ENCODE measurements around the gene SPOCK1.

SPOCK1 gene

DNA sequence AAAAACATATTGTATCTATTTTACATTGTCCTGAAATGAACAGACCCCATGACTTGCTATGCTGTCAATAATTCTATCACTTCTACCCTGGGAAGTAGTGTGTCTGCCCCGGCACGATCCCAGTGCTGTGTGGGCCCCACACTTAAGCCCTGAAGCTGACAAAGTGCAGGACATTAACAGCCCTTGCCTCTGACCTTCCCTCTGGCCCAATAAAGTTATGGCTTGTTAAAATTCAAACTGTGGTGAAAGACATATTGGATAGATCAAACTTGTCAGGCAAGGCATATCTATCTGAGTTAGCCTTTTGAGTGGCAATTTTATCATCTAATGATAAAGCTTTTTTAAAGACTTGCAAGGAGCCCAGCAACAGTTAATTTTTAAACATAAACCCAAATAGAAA, 229.2 kb downstream of the SPOCK1 start:
- H3K27me3 ChIP-seq (replicated peaks; ENCODE audit: control insufficient read depth, insufficient read depth, low read length): no peaks in the 10 kb centered on the region
- TF ChIP-seq, protein P1, sequence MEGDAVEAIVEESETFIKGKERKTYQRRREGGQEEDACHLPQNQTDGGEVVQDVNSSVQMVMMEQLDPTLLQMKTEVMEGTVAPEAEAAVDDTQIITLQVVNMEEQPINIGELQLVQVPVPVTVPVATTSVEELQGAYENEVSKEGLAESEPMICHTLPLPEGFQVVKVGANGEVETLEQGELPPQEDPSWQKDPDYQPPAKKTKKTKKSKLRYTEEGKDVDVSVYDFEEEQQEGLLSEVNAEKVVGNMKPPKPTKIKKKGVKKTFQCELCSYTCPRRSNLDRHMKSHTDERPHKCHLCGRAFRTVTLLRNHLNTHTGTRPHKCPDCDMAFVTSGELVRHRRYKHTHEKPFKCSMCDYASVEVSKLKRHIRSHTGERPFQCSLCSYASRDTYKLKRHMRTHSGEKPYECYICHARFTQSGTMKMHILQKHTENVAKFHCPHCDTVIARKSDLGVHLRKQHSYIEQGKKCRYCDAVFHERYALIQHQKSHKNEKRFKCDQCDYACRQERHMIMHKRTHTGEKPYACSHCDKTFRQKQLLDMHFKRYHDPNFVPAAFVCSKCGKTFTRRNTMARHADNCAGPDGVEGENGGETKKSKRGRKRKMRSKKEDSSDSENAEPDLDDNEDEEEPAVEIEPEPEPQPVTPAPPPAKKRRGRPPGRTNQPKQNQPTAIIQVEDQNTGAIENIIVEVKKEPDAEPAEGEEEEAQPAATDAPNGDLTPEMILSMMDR (IDR thresholded peaks at IDR 0.05; ENCODE audit: insufficient read depth, low read length, poor library complexity, severe bottlenecking): no peak
- H3K36me3 ChIP-seq (ENCODE audit: control insufficient read depth, insufficient read depth, low read length): no peaks in the 10 kb centered on the region
- no peak overlapping the region for H3K4me3 ChIP-seq (replicated peaks; ENCODE audit: low read depth, low read length)
- DNase-seq (ENCODE audit: extremely low read depth, insufficient read length): no peak

DNA sequence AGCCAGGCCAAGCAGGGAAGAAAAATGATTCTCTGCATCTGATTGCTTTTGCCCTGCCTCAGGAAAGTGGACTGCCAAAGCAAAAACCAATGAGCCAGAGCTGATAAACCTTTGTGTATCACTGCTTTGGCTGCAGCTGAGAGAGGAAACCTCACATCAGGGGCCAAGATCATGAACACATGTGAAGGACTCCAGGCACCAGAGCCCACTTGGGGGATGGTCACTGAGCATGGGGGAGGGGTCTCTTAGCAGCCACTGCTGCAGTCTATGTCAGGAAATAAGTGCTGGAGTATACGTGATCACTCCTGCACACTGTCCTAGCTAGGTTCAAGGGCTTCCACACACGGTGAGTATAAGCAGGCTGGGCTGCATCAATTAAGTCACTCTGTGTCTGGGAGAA, 229.9 kb downstream of the SPOCK1 start:
- DNase-seq (ENCODE audit: extremely low read depth, insufficient read length): no peak
- TF ChIP-seq, protein P1 (IDR thresholded peaks at IDR 0.05; ENCODE audit: insufficient read depth, low read length, poor library complexity, severe bottlenecking): no peak
- Histone ChIP-seq H3K27me3 (replicated peaks; ENCODE audit: control insufficient read depth, insufficient read depth, low read length) (no peaks in the 10 kb centered on the region), H3K36me3 (ENCODE audit: control insufficient read depth, insufficient read depth, low read length) (no peaks in the 10 kb centered on the region), H3K4me3 (replicated peaks; ENCODE audit: low read depth, low read length) (no peak overlapping the region)

DNA sequence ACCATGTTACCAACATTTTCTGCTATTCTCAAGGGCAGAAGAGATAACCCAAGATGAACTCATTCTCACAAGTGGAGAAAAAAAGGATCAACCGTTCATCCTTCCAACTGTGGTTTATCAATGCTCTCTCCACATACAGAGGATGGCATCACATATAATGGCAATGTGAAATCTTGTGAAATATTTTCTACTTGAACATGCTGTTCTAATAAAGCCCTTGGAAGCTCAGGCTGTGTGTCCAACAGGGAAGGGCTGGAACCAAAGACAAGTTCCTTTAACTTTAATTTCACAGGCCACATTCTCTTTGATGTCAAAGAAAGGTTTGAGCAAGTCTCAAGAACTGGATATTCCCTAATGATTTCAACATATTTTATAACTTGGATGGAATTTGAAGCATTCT, 230.5 kb downstream of the SPOCK1 start:
- TF ChIP-seq, protein P1 (IDR thresholded peaks at IDR 0.05; ENCODE audit: insufficient read depth, low read length, poor library complexity, severe bottlenecking): no peak
- DNase-seq (ENCODE audit: extremely low read depth, insufficient read length): no peak
- H3K36me3 ChIP-seq (ENCODE audit: control insufficient read depth, insufficient read depth, low read length): no peaks in the 10 kb centered on the region
- H3K4me3 ChIP-seq (replicated peaks; ENCODE audit: low read depth, low read length): no peak overlapping the region
- no peaks in the 10 kb centered on the region for H3K27me3 ChIP-seq (replicated peaks; ENCODE audit: control insufficient read depth, insufficient read depth, low read length)

DNA sequence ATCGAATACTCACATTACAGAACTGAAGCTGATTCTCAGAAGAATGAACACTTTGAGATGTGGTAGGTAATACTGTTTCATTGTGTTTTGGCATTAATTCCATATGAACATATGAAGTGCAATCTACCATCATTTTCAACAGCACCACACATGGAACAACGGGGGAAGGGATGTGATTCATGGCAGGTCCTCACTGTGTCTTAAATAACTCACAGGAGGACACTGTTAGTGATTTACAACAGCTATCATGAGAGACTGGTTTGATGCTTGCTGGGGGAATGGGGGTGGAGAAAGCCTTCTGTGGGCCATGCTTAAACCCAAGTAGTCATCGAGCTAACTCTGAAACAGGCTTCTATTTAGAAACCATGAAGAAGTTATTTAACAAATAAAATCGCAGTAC, 232.9 kb downstream of the SPOCK1 start:
- Histone ChIP-seq H3K4me3 (replicated peaks; ENCODE audit: low read depth, low read length) (no peak overlapping the region), H3K36me3 (ENCODE audit: control insufficient read depth, insufficient read depth, low read length) (no peaks in the 10 kb centered on the region), H3K27me3 (replicated peaks; ENCODE audit: control insufficient read depth, insufficient read depth, low read length) (no peaks in the 10 kb centered on the region)
- TF ChIP-seq, protein P1 (IDR thresholded peaks at IDR 0.05; ENCODE audit: insufficient read depth, low read length, poor library complexity, severe bottlenecking): no peak
- no peak for DNase-seq (ENCODE audit: extremely low read depth, insufficient read length)

DNA sequence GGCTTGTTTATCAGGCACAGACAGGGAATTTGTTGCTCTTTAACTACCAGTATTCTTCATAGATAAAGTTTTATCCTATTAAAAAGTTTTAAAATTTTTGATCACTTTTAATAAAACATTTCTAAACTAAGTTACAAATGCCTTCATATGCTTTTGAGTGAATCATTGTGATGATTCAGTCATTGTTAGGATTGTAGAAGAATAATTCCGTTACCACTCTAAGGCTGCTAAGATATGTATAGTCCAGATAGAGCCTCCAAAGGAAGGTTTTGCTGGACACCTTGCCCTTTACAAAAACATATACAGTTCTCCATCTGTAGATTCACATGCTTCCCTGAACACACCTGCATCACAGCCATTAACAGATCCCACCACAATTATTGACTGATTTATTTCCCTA, 233.7 kb downstream of the SPOCK1 start:
- no peak for DNase-seq (ENCODE audit: extremely low read depth, insufficient read length)
- H3K4me3 ChIP-seq (replicated peaks; ENCODE audit: low read depth, low read length): no peak overlapping the region
- H3K27me3 ChIP-seq (replicated peaks; ENCODE audit: control insufficient read depth, insufficient read depth, low read length): no peaks in the 10 kb centered on the region
- no peaks in the 10 kb centered on the region for H3K36me3 ChIP-seq (ENCODE audit: control insufficient read depth, insufficient read depth, low read length)
- TF ChIP-seq, protein P1 (IDR thresholded peaks at IDR 0.05; ENCODE audit: insufficient read depth, low read length, poor library complexity, severe bottlenecking): no peak

DNA sequence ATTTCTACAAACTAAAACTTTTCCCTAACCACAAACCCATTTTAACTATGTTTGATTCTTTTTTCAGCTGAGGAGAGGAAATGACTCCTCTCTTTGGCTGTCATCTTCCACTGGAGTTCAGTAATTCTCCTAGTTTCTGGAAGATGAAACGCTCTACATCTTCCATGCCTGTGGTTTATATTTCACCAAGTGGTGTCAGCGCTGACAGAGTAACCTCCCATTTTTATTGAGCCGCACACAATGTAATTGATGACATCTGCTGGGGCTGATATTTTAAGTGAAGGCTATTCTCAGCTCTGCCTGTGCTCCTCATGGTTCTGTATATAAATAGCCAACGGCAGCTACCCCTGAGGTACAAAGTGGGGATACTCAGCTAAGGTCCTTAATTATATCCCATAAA, 234.6 kb downstream of the SPOCK1 start:
- Histone ChIP-seq H3K36me3 (ENCODE audit: control insufficient read depth, insufficient read depth, low read length) (no peaks in the 10 kb centered on the region), H3K27me3 (replicated peaks; ENCODE audit: control insufficient read depth, insufficient read depth, low read length) (no peaks in the 10 kb centered on the region), H3K4me3 (replicated peaks; ENCODE audit: low read depth, low read length) (no peak overlapping the region)
- no peak for DNase-seq (ENCODE audit: extremely low read depth, insufficient read length)
- TF ChIP-seq, protein P1 (IDR thresholded peaks at IDR 0.05; ENCODE audit: insufficient read depth, low read length, poor library complexity, severe bottlenecking): no peak
